Measurements from ENCODE around the gene CD36. TPM values are rescaled to one million over a fixed set of nuclear protein-coding genes. Genes with fewer than 3 reads are reported as not detected.

Gene CD36
- total and polyA plus RNA-seq, 2 donors (not counting 3 experiments of a cell fraction or from before 2014, with no cell fraction given): 0.58 to 0.87 TPM

- TF ChIP-seq FOS (IDR thresholded peaks at IDR 0.05; ENCODE audit: borderline replicate concordance, insufficient read depth, low read length) (no peak), POLR2A (IDR thresholded peaks at IDR 0.05; ENCODE audit: low read depth, low read length) (no peak), GATA2 (IDR thresholded peaks at IDR 0.05; ENCODE audit: insufficient read depth, insufficient read length, low read depth, low read length) (no peak), POLR2AphosphoS5 (IDR thresholded peaks at IDR 0.05; ENCODE audit: insufficient read depth, low read depth, low read length) (no peak), JUN (IDR thresholded peaks at IDR 0.05; ENCODE audit: borderline replicate concordance, insufficient read depth, insufficient read length, low read depth) (no peak), EZH2 (IDR thresholded peaks at IDR 0.05; ENCODE audit: borderline replicate concordance, low read depth, low read length, severe bottlenecking) (no peak), MYC (IDR thresholded peaks at IDR 0.05; ENCODE audit: low read depth, low read length) (no peak), CTCF (IDR thresholded peaks at IDR 0.05; ENCODE audit: extremely low read depth in 1 of 2, insufficient read depth in 1 of 2, low read depth in 1 of 2, low read length in 2 of 2) (no peak)
- TF ChIP-seq, protein P1, sequence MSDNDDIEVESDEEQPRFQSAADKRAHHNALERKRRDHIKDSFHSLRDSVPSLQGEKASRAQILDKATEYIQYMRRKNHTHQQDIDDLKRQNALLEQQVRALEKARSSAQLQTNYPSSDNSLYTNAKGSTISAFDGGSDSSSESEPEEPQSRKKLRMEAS (IDR thresholded peaks at IDR 0.05; ENCODE audit: insufficient read depth, insufficient read length): no peak
- intact Hi-C loops (cut with micrococcal nuclease) (no loop called here), dilution Hi-C loops (cut with MboI; ENCODE audit: extremely low pct_ligation_motif_present, low sequenced_read_pairs) (no loop called here)
- Histone ChIP-seq H3K27me3 (ENCODE audit: control insufficient read depth in 2 of 2, insufficient read depth in 2 of 2, low read length in 2 of 2) (peaks cover 0 to 2% of the 10 kb centered on the region in 2 experiments), H3K79me2 (ENCODE audit: control insufficient read depth, insufficient read depth, low read length) (no peaks in the 10 kb centered on the region), H3K9ac (replicated peaks; ENCODE audit: extremely low read depth, insufficient read depth, low read length) (no peak overlapping the region), H3K4me1 (ENCODE audit: control insufficient read depth, extremely low read depth, insufficient read depth, low read length) (peaks cover 4% of the 10 kb centered on the region), H3K27ac (ENCODE audit: insufficient read depth, low read depth, low read length) (no peak overlapping the region), H3K9me3 (replicated peaks; ENCODE audit: control insufficient read depth, insufficient read depth, low read length) (no peaks in the 10 kb centered on the region), H2AFZ (ENCODE audit: low read depth, low read length) (no peak overlapping the region), H3K36me3 (ENCODE audit: control insufficient read depth in 2 of 2, extremely low read depth in 1 of 2, insufficient read depth in 2 of 2, low read length in 2 of 2) (no peaks in the 10 kb centered on the region), H4K20me1 (replicated peaks; ENCODE audit: control insufficient read depth, extremely low read depth, insufficient read depth, low read length) (no peaks in the 10 kb centered on the region), H3K4me3 (replicated peaks in 1 of 3; ENCODE audit: insufficient read depth in 1 of 3, low read depth in 1 of 3, low read length in 3 of 3) (no peak overlapping the region), H3K4me2 (ENCODE audit: insufficient read depth, low read length) (no peak overlapping the region), H3K9me1 (replicated peaks; ENCODE audit: control insufficient read depth, extremely low read depth, insufficient read depth, low read length) (no peaks in the 10 kb centered on the region)
- ChIA-PET POLR2A (no interaction called here), CTCF (no interaction called here)
- FAIRE-seq (no peak), DNase-seq (ENCODE audit: low read depth, low spot score) (no peak)
- BruUV-seq (replicated peaks): no TSS peak
Measured at GRCh38 chr7:80720146-80720545, 81.7 kb downstream of the CD36 start.
